GM12891 (cell line): ENCODE data around the gene SYDE2.

ENCODE experiments used
- DNase-seq: peaks from one replicate; pipeline ENCODE4 v3.0.0; 2011; ENCODE audit warnings: low spot score; ENCODE audit not compliant: insufficient read length
- FAIRE-seq: peaks from 2 replicates; lab custom pipeline; 2011; peaks lifted over from hg19 to GRCh38; lab: Jason Lieb, UNC
- PAX5 ChIP-seq: IDR thresholded peaks from 2 replicates; pipeline ENCODE4 v1.6.1; 2011; ENCODE audit warnings: low read length, moderate library complexity, mild to moderate bottlenecking; ENCODE audit not compliant: insufficient read depth, severe bottlenecking
- POLR2A ChIP-seq: IDR thresholded peaks from 2 replicates; pipeline ENCODE4 v1.6.1; 2011; ENCODE audit warnings: low read depth, low read length, control low read depth
- POLR2AphosphoS5 ChIP-seq: IDR thresholded peaks from 2 replicates; pipeline ENCODE4 v1.6.1; 2011; ENCODE audit warnings: low read depth, low read length, control low read depth
- POU2F2 ChIP-seq: IDR thresholded peaks from 2 replicates; pipeline ENCODE4 v1.6.1; 2011; ENCODE audit warnings: low read depth, mild to moderate bottlenecking, control low read depth, low read length, moderate library complexity
- SPI1 ChIP-seq: IDR thresholded peaks from 2 replicates; pipeline ENCODE4 v1.6.1; 2011; ENCODE audit warnings: low read depth, low read length, control low read depth
- TAF1 ChIP-seq: IDR thresholded peaks from 2 replicates; pipeline ENCODE4 v1.6.1; 2011; ENCODE audit warnings: low read depth, low read length, control low read depth

Gene SYDE2

GRCh38 chr1:85230305-85230977 lies 29.6 kb upstream of the SYDE2 start:
- DNase-seq (no peak), FAIRE-seq (no peak)
- TF ChIP-seq POLR2A, result no peak
- TF ChIP-seq SPI1, result no peak
- TF ChIP-seq POU2F2, result no peak
- no peak for TF ChIP-seq POLR2AphosphoS5
- TF ChIP-seq TAF1, result no peak

- FAIRE-seq, result no peak
- TF ChIP-seq TAF1, result no peak
- TF ChIP-seq POLR2A, result no peak
- TF ChIP-seq POLR2AphosphoS5, result no peak
- TF ChIP-seq SPI1, result no peak
- no peak for TF ChIP-seq PAX5
- TF ChIP-seq POU2F2, result no peak
- no peak for DNase-seq
Observed at GRCh38 chr1:85229574-85230097, 28.8 kb upstream of the SYDE2 start.

GRCh38 chr1:85228972-85229371 lies 28.2 kb upstream of the SYDE2 start:
- DNase-seq (no peak), FAIRE-seq (no peak)
- TF ChIP-seq POLR2A, result no peak

- TF ChIP-seq POLR2A, result no peak
- TF ChIP-seq PAX5, result no peak
- no peak for TF ChIP-seq POU2F2
- no peak for TF ChIP-seq POLR2AphosphoS5
- no peak for TF ChIP-seq TAF1
- TF ChIP-seq SPI1, result no peak
- no peak for FAIRE-seq
- no peak for DNase-seq
Observed at GRCh38 chr1:85225624-85226380, 25.0 kb upstream of the SYDE2 start.

- FAIRE-seq, result no peak
- TF ChIP-seq POU2F2 (no peak), SPI1 (no peak), PAX5 (no peak), TAF1 (no peak), POLR2A (no peak), POLR2AphosphoS5 (no peak)
- no peak for DNase-seq
Observed at GRCh38 chr1:85224734-85225623, 24.2 kb upstream of the SYDE2 start.

GRCh38 chr1:85224295-85224694 lies 23.5 kb upstream of the SYDE2 start:
- no peak for TF ChIP-seq POLR2A
- no peak for TF ChIP-seq POLR2AphosphoS5
- TF ChIP-seq SPI1, result no peak
- TF ChIP-seq PAX5, result no peak
- no peak for TF ChIP-seq POU2F2
- no peak for TF ChIP-seq TAF1
- FAIRE-seq (no peak), DNase-seq (no peak)

- DNase-seq, result no peak
- TF ChIP-seq TAF1 (no peak), POLR2AphosphoS5 (no peak), POLR2A (no peak), PAX5 (no peak), SPI1 (no peak), POU2F2 (no peak)
- no peak for FAIRE-seq
Observed at GRCh38 chr1:85223334-85223733, 22.5 kb upstream of the SYDE2 start.

- DNase-seq (no peak), FAIRE-seq (no peak)
- TF ChIP-seq POLR2AphosphoS5 (no peak), TAF1 (no peak), SPI1 (no peak), PAX5 (no peak), POLR2A (no peak), POU2F2 (no peak)
Observed at GRCh38 chr1:85220756-85221201, 20.0 kb upstream of the SYDE2 start.
